ENCODE results near the gene CRACR2B.

The CRACR2B gene

GRCh38 chr11:790721-791564 lies 36.8 kb upstream of the CRACR2B start:
- ChIA-PET CTCF (interaction anchor here (2.5 kb wide), 1 partner anchor 13 kb away, joined by 10 read pairs; the partner anchor contains the start of gene GATD1), POLR2A (no interaction called here)
- TF ChIP-seq CTCF (IDR thresholded peaks at IDR 0.05; ENCODE audit: control extremely low read depth, extremely low read depth, low read depth, missing control alignments): no peak
- no peak for DNase-seq (ENCODE audit: extremely low spot score)

GRCh38 chr11:791658-792534 lies 35.8 kb upstream of the CRACR2B start:
- ChIA-PET POLR2A (interaction anchor here (0.5 kb wide), 1 partner anchor 35 kb away, joined by 5 read pairs; no protein-coding TSS in a partner anchor), CTCF (interaction anchor here (1.1 to 2.5 kb wide), 2 partner anchors 14 to 64 kb away, joined by 3 to 10 read pairs; partner anchors contain the start of gene GATD1)
- no peak for DNase-seq (ENCODE audit: extremely low spot score)
- no peak for TF ChIP-seq CTCF (IDR thresholded peaks at IDR 0.05; ENCODE audit: control extremely low read depth, extremely low read depth, low read depth, missing control alignments)

- TF ChIP-seq CTCF (IDR thresholded peaks at IDR 0.05; ENCODE audit: control extremely low read depth, extremely low read depth, low read depth, missing control alignments): no peak
- POLR2A ChIA-PET: no interaction called here
- CTCF ChIA-PET: interaction anchor here (1.1 kb wide), 1 partner anchor 64 kb away, joined by 3 read pairs; no protein-coding TSS in a partner anchor
- DNase-seq (ENCODE audit: extremely low spot score): no peak
Measured at GRCh38 chr11:792535-792821, 35.2 kb upstream of the CRACR2B start.

GRCh38 chr11:792873-793272 lies 34.8 kb upstream of the CRACR2B start:
- ChIA-PET CTCF (no interaction called here), POLR2A (no interaction called here)
- DNase-seq (ENCODE audit: extremely low spot score): no peak
- TF ChIP-seq CTCF (IDR thresholded peaks at IDR 0.05; ENCODE audit: control extremely low read depth, extremely low read depth, low read depth, missing control alignments): no peak

- no peak for TF ChIP-seq CTCF (IDR thresholded peaks at IDR 0.05; ENCODE audit: control extremely low read depth, extremely low read depth, low read depth, missing control alignments)
- POLR2A ChIA-PET: no interaction called here
- CTCF ChIA-PET: no interaction called here
- DNase-seq (ENCODE audit: extremely low spot score): no peak
Measured at GRCh38 chr11:793556-793955, 34.2 kb upstream of the CRACR2B start.

- ChIA-PET CTCF (no interaction called here), POLR2A (no interaction called here)
- no peak for TF ChIP-seq CTCF (IDR thresholded peaks at IDR 0.05; ENCODE audit: control extremely low read depth, extremely low read depth, low read depth, missing control alignments)
- DNase-seq (ENCODE audit: extremely low spot score): no peak
Measured at GRCh38 chr11:794013-794765, 33.5 kb upstream of the CRACR2B start.

All from GM10248 (cell line).